ENCODE measurements around the gene FAM78A.

FAM78A gene

GRCh38 chr9:131276094-131276888 is at the start of gene FAM78A:
Gene FAM78A, minus strand, starts transcription at chr9:131276510. Its CDS starts 331 bp downstream, at chr9:131276179.
- DNase-seq: no peak

GRCh38 chr9:131324736-131325679 is 48.7 kb upstream of the FAM78A start:
- DNase-seq: no peak

GRCh38 chr9:131323629-131324028 is 47.3 kb upstream of the FAM78A start:
- DNase-seq: no peak

- DNase-seq: no peak
Measured at GRCh38 chr9:131320031-131320685, 43.8 kb upstream of the FAM78A start.

- DNase-seq: no peak
Measured at GRCh38 chr9:131319486-131319885, 43.2 kb upstream of the FAM78A start.

GRCh38 chr9:131318231-131319085 is 42.1 kb upstream of the FAM78A start:
- DNase-seq: no peak

GRCh38 chr9:131312822-131313770 is 36.8 kb upstream of the FAM78A start:
- DNase-seq: no peak

GRCh38 chr9:131312246-131312645 is 35.9 kb upstream of the FAM78A start:
- no peak for DNase-seq

- peak; percentile 52 for DNase-seq
Measured at GRCh38 chr9:131310833-131311554, 34.7 kb upstream of the FAM78A start.

GRCh38 chr9:131309530-131310276 is 33.4 kb upstream of the FAM78A start:
- DNase-seq: no peak

GRCh38 chr9:131308906-131309529 is 32.7 kb upstream of the FAM78A start:
- no peak for DNase-seq

- DNase-seq: no peak
Measured at GRCh38 chr9:131308452-131308851, 32.1 kb upstream of the FAM78A start.

- no peak for DNase-seq
Measured at GRCh38 chr9:131307974-131308373, 31.7 kb upstream of the FAM78A start.

GRCh38 chr9:131306397-131307004 is 30.2 kb upstream of the FAM78A start:
- DNase-seq: no peak

- DNase-seq: no peak
Measured at GRCh38 chr9:131304676-131305355, 28.5 kb upstream of the FAM78A start.

GRCh38 chr9:131303381-131304321 is 27.3 kb upstream of the FAM78A start:
- DNase-seq: no peak
